Progenitor cell of endocrine pancreas (in vitro differentiated cells): ENCODE results near the gene CEP63. TPM values are rescaled to one million over a fixed set of nuclear protein-coding genes. Genes with fewer than 3 reads are reported as not detected.

Experiments
- DNase-seq: peaks from one replicate; pipeline ENCODE4 v3.0.0; 2021; ENCODE audit warnings: low spot score; ENCODE audit not compliant: unreplicated experiment
- H3K27ac Mint-ChIP-seq: 2 replicates; pipeline ENCODE4 v1.8.0; 2021; ENCODE audit warnings: mild to moderate bottlenecking, moderate library complexity, mixed read lengths
- H3K27me3 Mint-ChIP-seq: 2 replicates; pipeline ENCODE4 v1.8.0; 2021; ENCODE audit warnings: mixed read lengths
- H3K36me3 Mint-ChIP-seq: 2 replicates; pipeline ENCODE4 v1.8.0; 2022; ENCODE audit warnings: mixed read lengths; ENCODE audit not compliant: insufficient read depth
- H3K4me1 Mint-ChIP-seq: 2 replicates; pipeline ENCODE4 v1.8.0; 2021; ENCODE audit warnings: low read depth, mixed read lengths
- H3K4me3 Mint-ChIP-seq: 2 replicates; pipeline ENCODE4 v1.8.0; 2021; ENCODE audit warnings: low read depth, mild to moderate bottlenecking, moderate library complexity, mixed read lengths
- H3K9me3 Mint-ChIP-seq: 2 replicates; pipeline ENCODE4 v1.8.0; 2021; ENCODE audit warnings: low read depth, mixed read lengths
- total RNA-seq: library from RNA; stranded (reverse); gene quantifications from 2 replicates; pipeline ENCODE4 v1.2.1, GENCODE V29; 2021
- TF ChIP-seq, protein P1 (sequence below): fragments of 200-600 bp; sonication (generic); IDR thresholded peaks from one replicate; pipeline ENCODE4 v1.5.0; 2021; ENCODE audit warnings: antibody characterized with exemption, mild to moderate bottlenecking; ENCODE audit not compliant: unreplicated experiment

The CEP63 gene
- total RNA-seq, 1 donor from 2014 or later: 25.7 TPM

DNA sequence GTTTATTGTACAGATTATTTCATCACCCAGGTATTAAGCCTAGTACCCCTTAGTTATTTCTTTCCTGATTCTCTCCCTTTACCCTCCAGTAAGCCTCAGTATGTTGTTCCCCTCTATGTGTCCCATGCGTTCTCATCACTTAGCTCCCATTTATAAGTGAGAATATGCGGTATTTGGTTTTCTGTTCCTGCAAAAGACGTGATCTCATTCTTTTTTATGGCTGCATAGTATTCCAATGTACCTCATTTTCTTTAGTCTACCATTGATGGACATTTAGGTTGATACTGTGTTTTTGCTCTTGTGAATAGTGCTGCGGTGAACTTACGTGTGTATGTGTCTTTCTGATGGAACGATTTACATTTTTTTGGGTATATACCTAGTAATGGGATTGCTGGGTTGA is 36.7 kb downstream of the CEP63 start:
- TF ChIP-seq, protein P1, sequence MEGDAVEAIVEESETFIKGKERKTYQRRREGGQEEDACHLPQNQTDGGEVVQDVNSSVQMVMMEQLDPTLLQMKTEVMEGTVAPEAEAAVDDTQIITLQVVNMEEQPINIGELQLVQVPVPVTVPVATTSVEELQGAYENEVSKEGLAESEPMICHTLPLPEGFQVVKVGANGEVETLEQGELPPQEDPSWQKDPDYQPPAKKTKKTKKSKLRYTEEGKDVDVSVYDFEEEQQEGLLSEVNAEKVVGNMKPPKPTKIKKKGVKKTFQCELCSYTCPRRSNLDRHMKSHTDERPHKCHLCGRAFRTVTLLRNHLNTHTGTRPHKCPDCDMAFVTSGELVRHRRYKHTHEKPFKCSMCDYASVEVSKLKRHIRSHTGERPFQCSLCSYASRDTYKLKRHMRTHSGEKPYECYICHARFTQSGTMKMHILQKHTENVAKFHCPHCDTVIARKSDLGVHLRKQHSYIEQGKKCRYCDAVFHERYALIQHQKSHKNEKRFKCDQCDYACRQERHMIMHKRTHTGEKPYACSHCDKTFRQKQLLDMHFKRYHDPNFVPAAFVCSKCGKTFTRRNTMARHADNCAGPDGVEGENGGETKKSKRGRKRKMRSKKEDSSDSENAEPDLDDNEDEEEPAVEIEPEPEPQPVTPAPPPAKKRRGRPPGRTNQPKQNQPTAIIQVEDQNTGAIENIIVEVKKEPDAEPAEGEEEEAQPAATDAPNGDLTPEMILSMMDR: no peak
- H3K27ac Mint-ChIP-seq: no peak overlapping the region
- no peaks in the 10 kb centered on the region for H3K27me3 Mint-ChIP-seq
- H3K4me3 Mint-ChIP-seq: no peak overlapping the region
- H3K36me3 Mint-ChIP-seq: peaks cover 56% of the 10 kb centered on the region
- no peaks in the 10 kb centered on the region for H3K4me1 Mint-ChIP-seq
- no peak for DNase-seq
- H3K9me3 Mint-ChIP-seq: peaks cover 56% of the 10 kb centered on the region

DNA sequence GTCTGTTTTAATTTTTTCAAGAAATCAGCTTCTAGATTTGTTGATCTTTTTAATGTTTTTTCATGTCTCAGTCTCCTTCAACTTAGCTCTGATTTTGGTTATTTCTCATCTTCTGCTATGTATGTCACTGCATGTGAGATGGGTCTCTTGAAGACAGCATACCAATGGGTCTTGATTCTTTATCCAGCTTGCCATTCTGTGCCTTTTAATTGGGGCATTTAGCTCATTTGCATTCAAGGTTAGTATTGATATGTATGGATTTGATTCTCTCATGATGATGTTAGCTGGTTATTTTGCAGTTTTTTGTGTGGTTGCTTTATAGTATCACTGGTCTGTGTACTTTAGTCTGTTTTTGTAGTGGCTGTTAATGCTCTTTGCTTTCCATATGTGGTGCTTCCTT is 39.4 kb downstream of the CEP63 start:
- Mint-ChIP-seq H3K9me3 (peaks cover 52% of the 10 kb centered on the region), H3K4me1 (no peaks in the 10 kb centered on the region), H3K27ac (no peak overlapping the region), H3K36me3 (peaks cover 46% of the 10 kb centered on the region), H3K4me3 (no peak overlapping the region), H3K27me3 (no peaks in the 10 kb centered on the region)
- DNase-seq: no peak
- TF ChIP-seq, protein P1: no peak

DNA sequence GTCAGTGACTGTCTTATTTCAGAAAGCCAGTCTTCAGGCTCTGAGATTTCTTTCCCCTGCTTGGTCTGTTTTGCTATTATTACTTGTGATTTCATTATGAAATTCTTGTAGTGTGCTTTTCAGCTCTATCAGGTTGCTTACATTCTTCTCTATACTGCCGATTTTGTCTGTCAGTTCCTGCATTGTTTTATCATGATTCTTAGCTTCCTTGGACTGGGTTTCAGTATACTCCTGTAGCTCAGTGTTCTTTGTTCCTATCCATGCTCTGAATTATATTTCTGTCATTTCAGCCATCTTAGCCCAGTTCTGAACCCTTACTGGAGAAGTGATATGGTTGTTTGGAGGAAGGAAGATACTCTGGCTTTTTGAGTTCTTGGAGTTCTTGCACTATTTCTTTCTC is 40.5 kb downstream of the CEP63 start:
- no peak overlapping the region for H3K27ac Mint-ChIP-seq
- H3K27me3 Mint-ChIP-seq: no peaks in the 10 kb centered on the region
- H3K36me3 Mint-ChIP-seq: peaks cover 39% of the 10 kb centered on the region
- no peak for DNase-seq
- TF ChIP-seq, protein P1: no peak
- H3K9me3 Mint-ChIP-seq: peaks cover 47% of the 10 kb centered on the region
- no peak overlapping the region for H3K4me3 Mint-ChIP-seq
- no peaks in the 10 kb centered on the region for H3K4me1 Mint-ChIP-seq

DNA sequence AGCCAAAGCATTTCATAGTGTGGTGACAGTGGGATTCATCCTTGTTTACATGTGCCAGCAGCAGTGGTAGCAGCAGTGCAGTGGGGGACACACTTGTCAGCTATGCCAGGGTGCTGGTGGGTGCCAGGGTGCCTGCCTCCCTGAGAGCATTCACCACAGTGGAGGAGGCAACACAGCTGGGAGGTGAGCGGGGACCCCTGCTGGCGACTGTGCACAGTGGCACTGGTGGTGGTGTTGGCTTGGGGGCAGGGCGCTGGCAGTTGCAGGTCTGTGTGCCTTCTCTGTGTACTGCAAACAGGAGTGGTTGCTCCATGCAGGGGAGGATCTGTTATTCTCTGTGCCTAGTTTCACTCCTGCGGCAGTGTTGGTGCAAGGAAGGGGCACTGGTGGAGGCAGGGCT is 41.2 kb downstream of the CEP63 start:
- TF ChIP-seq, protein P1: peak; percentile 43
- no peak overlapping the region for H3K4me3 Mint-ChIP-seq

DNA sequence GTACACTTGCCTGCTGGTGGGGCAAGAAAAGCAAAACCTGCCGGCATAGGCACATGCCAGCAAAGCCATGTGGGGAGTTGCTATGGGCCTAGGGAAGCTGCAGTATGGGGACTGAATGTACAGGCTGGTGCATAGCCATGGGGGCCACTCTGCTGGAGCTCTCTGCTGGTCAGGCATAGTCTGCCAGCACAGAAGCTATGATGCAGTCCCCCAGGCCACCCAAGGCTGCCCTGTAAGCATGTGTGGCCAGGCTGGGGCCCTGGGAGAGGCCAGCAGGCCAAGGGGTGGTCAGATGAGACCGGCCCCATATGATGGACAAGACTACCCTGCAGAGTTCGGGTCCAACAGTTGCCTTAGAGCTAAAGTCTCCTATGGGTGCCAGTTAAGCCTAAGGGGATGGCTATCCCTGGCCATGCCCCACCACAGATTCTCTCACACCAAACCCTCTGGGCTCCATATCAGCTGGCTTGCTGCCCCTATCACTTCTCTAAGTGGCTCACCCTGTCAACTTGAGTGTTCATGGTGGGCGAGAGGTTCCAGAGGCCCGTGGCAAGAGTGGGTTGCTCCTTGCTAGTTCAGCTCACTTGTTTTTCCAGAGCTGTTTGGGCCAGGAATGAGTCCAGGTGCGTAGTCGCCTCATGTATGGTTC is 41.8 kb downstream of the CEP63 start:
- no peak for DNase-seq
- Mint-ChIP-seq H3K9me3 (peaks cover 37% of the 10 kb centered on the region), H3K4me1 (no peaks in the 10 kb centered on the region), H3K4me3 (no peak overlapping the region), H3K36me3 (peaks cover 30% of the 10 kb centered on the region), H3K27me3 (no peaks in the 10 kb centered on the region), H3K27ac (no peak overlapping the region)
- TF ChIP-seq, protein P1: no peak

More for the DNA sequence above, 41.2 kb downstream of the CEP63 start:
- no peaks in the 10 kb centered on the region for H3K27me3 Mint-ChIP-seq
- H3K9me3 Mint-ChIP-seq: peaks cover 43% of the 10 kb centered on the region
- H3K36me3 Mint-ChIP-seq: peaks cover 35% of the 10 kb centered on the region
- no peak for DNase-seq
- H3K4me1 Mint-ChIP-seq: no peaks in the 10 kb centered on the region
- no peak overlapping the region for H3K27ac Mint-ChIP-seq
